ENCODE measurements around the gene NFE2L1.
A peak's percentile ranks its signal among the peaks of the same experiment; 100 is the strongest.

DNA sequence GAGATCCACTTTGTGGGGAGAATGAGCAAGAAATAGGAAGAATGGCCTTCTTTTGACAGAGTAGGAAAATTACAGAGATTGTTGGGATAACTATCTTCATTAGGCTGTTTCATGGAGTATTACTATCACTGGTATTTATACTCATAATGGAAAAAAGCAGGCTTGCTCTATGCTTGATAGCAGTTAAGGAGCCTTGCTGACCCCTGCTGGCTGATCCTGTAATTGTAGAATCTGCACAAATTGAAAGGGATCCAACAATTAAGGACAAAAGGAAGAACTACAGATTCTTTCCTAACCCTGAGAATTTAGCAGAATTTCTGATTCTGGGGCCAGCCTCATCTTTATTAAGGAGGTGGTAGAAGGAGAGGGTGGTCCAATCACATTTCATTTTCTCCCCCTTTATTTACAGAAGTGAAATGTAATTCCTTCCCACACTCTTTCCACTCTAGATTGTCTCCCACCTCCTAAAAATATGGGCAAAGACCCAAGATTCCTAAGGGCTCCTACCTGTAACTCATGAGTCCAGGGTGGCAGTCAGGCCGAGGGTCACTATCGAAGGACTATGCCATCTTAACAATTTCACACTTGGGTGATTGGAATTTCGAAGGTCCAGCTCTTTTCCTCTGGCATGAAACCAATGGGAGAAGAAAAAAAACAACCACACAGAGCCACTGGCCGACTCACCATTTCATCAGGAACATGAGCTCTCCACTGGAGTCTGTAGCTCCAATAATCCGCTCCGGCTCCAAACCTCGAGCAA is 26.3 kb downstream of the NFE2L1 start:
- TF ChIP-seq, protein P1, sequence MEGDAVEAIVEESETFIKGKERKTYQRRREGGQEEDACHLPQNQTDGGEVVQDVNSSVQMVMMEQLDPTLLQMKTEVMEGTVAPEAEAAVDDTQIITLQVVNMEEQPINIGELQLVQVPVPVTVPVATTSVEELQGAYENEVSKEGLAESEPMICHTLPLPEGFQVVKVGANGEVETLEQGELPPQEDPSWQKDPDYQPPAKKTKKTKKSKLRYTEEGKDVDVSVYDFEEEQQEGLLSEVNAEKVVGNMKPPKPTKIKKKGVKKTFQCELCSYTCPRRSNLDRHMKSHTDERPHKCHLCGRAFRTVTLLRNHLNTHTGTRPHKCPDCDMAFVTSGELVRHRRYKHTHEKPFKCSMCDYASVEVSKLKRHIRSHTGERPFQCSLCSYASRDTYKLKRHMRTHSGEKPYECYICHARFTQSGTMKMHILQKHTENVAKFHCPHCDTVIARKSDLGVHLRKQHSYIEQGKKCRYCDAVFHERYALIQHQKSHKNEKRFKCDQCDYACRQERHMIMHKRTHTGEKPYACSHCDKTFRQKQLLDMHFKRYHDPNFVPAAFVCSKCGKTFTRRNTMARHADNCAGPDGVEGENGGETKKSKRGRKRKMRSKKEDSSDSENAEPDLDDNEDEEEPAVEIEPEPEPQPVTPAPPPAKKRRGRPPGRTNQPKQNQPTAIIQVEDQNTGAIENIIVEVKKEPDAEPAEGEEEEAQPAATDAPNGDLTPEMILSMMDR (IDR thresholded peaks at IDR 0.05 in 2 of 3, conservative IDR thresholded peaks at IDR 0.05 in 1 of 3; ENCODE audit: borderline replicate concordance in 1 of 3, insufficient read depth in 1 of 3, low read depth in 2 of 3, low read length in 2 of 3): peak; percentile 89 to 97 (median 94)
- no peak for TF ChIP-seq POLR2A (IDR thresholded peaks at IDR 0.05; ENCODE audit: borderline replicate concordance, extremely low read depth, insufficient read depth, insufficient read length)

Measured in HCT116 (cell line).